Calu3 (cell line): ENCODE data around the gene CPED1. TPM values are rescaled to one million over a fixed set of nuclear protein-coding genes. Genes with fewer than 3 reads are reported as not detected.

Source experiments
- BruUV-seq: library from RNA; stranded (reverse); fragments of 400-500 nt; replicated peaks from 2 replicates; lab custom pipeline; 2021; lab: Mats Ljungman, UMichigan
- CTCF ChIA-PET: fragments of 300-600 bp; sonication (Branson Sonifier 250); formaldehyde crosslinking; loops from one replicate; lab custom pipeline; 2022; ENCODE audit warnings: antibody characterized with exemption; lab: Charles Lee
- DNase-seq: peaks from one replicate; pipeline ENCODE4 v3.0.0; 2022
- H3K27ac Mint-ChIP-seq: one replicate; pipeline ENCODE4 v1.8.0; 2022; ENCODE audit warnings: mixed read lengths; ENCODE audit not compliant: unreplicated experiment
- H3K27me3 Mint-ChIP-seq: one replicate; pipeline ENCODE4 v1.8.0; 2022; ENCODE audit warnings: mixed read lengths; ENCODE audit not compliant: unreplicated experiment
- H3K36me3 Mint-ChIP-seq: one replicate; pipeline ENCODE4 v1.8.0; 2022; ENCODE audit warnings: mild to moderate bottlenecking, moderate library complexity, mixed read lengths; ENCODE audit not compliant: insufficient read depth, unreplicated experiment
- H3K4me1 Mint-ChIP-seq: one replicate; pipeline ENCODE4 v1.8.0; 2022; ENCODE audit warnings: mild to moderate bottlenecking, low read depth, mixed read lengths; ENCODE audit not compliant: unreplicated experiment
- H3K4me3 Mint-ChIP-seq: one replicate; pipeline ENCODE4 v1.8.0; 2022; ENCODE audit warnings: mild to moderate bottlenecking, low read depth, moderate library complexity, mixed read lengths; ENCODE audit not compliant: unreplicated experiment
- H3K9me3 Mint-ChIP-seq: one replicate; pipeline ENCODE4 v1.8.0; 2022; ENCODE audit warnings: low read depth, mixed read lengths; ENCODE audit not compliant: unreplicated experiment
- CTCF ChIP-seq: fragments of 200-600 bp; IDR thresholded peaks from one replicate; pipeline ENCODE4 v1.8.0; 2022; ENCODE audit warnings: antibody characterized with exemption; ENCODE audit not compliant: unreplicated experiment
- intact Hi-C: fragments of 100-400 bp; cut with micrococcal nuclease; formaldehyde crosslinking; loops from one replicate; pipeline ENCODE4 v1.10.0; 2022; ENCODE audit not compliant: unreplicated experiment
- total RNA-seq: library from RNA; stranded (reverse); gene quantifications from 2 replicates; pipeline ENCODE4 v1.2.3, GENCODE V29; 2022

CPED1 gene
- total RNA-seq, 1 experiment from 2014 or later, result 0.24 TPM

GRCh38 chr7:121037957-121038716 lies 49.6 kb downstream of the CPED1 start:
- intact Hi-C loops, result no loop called here
- CTCF ChIA-PET, result no interaction called here
- BruUV-seq, result no TSS peak
- no peak for TF ChIP-seq CTCF
- no peak overlapping the region for H3K27ac Mint-ChIP-seq
- H3K4me1 Mint-ChIP-seq, result no peaks in the 10 kb centered on the region
- DNase-seq, result no peak
- no peaks in the 10 kb centered on the region for H3K9me3 Mint-ChIP-seq
- no peaks in the 10 kb centered on the region for H3K36me3 Mint-ChIP-seq
- H3K27me3 Mint-ChIP-seq, result no peaks in the 10 kb centered on the region
- no peak overlapping the region for H3K4me3 Mint-ChIP-seq

- CTCF ChIA-PET, result no interaction called here
- no peaks in the 10 kb centered on the region for H3K9me3 Mint-ChIP-seq
- DNase-seq, result no peak
- no peaks in the 10 kb centered on the region for H3K4me1 Mint-ChIP-seq
- TF ChIP-seq CTCF, result no peak
- intact Hi-C loops, result no loop called here
- H3K27ac Mint-ChIP-seq, result no peak overlapping the region
- BruUV-seq, result no TSS peak
- no peak overlapping the region for H3K4me3 Mint-ChIP-seq
- H3K36me3 Mint-ChIP-seq, result no peaks in the 10 kb centered on the region
- no peaks in the 10 kb centered on the region for H3K27me3 Mint-ChIP-seq
Measured at GRCh38 chr7:121038717-121039509, 50.4 kb downstream of the CPED1 start.

GRCh38 chr7:121039510-121039822 lies 51.0 kb downstream of the CPED1 start:
- H3K36me3 Mint-ChIP-seq, result no peaks in the 10 kb centered on the region
- no peak for DNase-seq
- H3K27ac Mint-ChIP-seq, result no peak overlapping the region
- CTCF ChIA-PET, result no interaction called here
- H3K9me3 Mint-ChIP-seq, result no peaks in the 10 kb centered on the region
- H3K4me3 Mint-ChIP-seq, result no peak overlapping the region
- no peaks in the 10 kb centered on the region for H3K4me1 Mint-ChIP-seq
- intact Hi-C loops, result no loop called here
- TF ChIP-seq CTCF, result no peak
- BruUV-seq, result no TSS peak
- no peaks in the 10 kb centered on the region for H3K27me3 Mint-ChIP-seq

GRCh38 chr7:121039994-121040393 lies 51.5 kb downstream of the CPED1 start:
- no peaks in the 10 kb centered on the region for H3K36me3 Mint-ChIP-seq
- CTCF ChIA-PET, result no interaction called here
- no peak overlapping the region for H3K4me3 Mint-ChIP-seq
- H3K9me3 Mint-ChIP-seq, result no peaks in the 10 kb centered on the region
- intact Hi-C loops, result no loop called here
- no peaks in the 10 kb centered on the region for H3K27me3 Mint-ChIP-seq
- no peak for DNase-seq
- no TSS peak for BruUV-seq
- TF ChIP-seq CTCF, result no peak
- H3K27ac Mint-ChIP-seq, result no peak overlapping the region
- no peaks in the 10 kb centered on the region for H3K4me1 Mint-ChIP-seq
